HG03103 (cell line): Measurements from ENCODE around the gene SCGB1C2.
"Not testable (repeated sequence)": the region's sequence is repeated elsewhere in the genome, so short reads cannot be mapped to it uniquely, and the experiment has no call there.

ENCODE experiments used
- ATAC-seq: cut with Tn5 transposase; IDR thresholded peaks from one replicate; pipeline ENCODE4 v1.9.1; 2021; ENCODE audit warnings: low read depth; ENCODE audit not compliant: unreplicated experiment

Gene SCGB1C2

GRCh38 chr17:165939-166338 is 28.6 kb downstream of the SCGB1C2 start:
- ATAC-seq = no peak

- ATAC-seq = not testable (repeated sequence)
Observed at GRCh38 chr17:168614-169013, 31.2 kb downstream of the SCGB1C2 start.

- no peak for ATAC-seq
Observed at GRCh38 chr17:170130-170670, 32.8 kb downstream of the SCGB1C2 start.

GRCh38 chr17:171871-172270 is 34.5 kb downstream of the SCGB1C2 start:
- no peak for ATAC-seq

GRCh38 chr17:172401-172800 is 35.0 kb downstream of the SCGB1C2 start:
- no peak for ATAC-seq

- no peak for ATAC-seq
Observed at GRCh38 chr17:173166-173911, 36.0 kb downstream of the SCGB1C2 start.

GRCh38 chr17:177155-177554 is 39.8 kb downstream of the SCGB1C2 start:
- ATAC-seq = no peak

- ATAC-seq = no peak
Observed at GRCh38 chr17:177762-178161, 40.4 kb downstream of the SCGB1C2 start.

GRCh38 chr17:178292-179065 is 41.1 kb downstream of the SCGB1C2 start:
- ATAC-seq = no peak

- ATAC-seq = no peak
Observed at GRCh38 chr17:179066-179432, 41.7 kb downstream of the SCGB1C2 start.

- no peak for ATAC-seq
Observed at GRCh38 chr17:179781-180380, 42.5 kb downstream of the SCGB1C2 start.

- no peak for ATAC-seq
Observed at GRCh38 chr17:180381-181244, 43.2 kb downstream of the SCGB1C2 start.

GRCh38 chr17:181245-182049 is 44.1 kb downstream of the SCGB1C2 start, which contains the start of gene DOC2B:
TSS of gene DOC2B (minus strand) at chr17:181650. CDS start at chr17:181479, 171 bp downstream.
- ATAC-seq = no peak

GRCh38 chr17:182050-182751 is 44.8 kb downstream of the SCGB1C2 start:
- ATAC-seq = no peak

- ATAC-seq = no peak
Observed at GRCh38 chr17:183021-183420, 45.7 kb downstream of the SCGB1C2 start.

GRCh38 chr17:185445-186138 is 48.2 kb downstream of the SCGB1C2 start:
- ATAC-seq = no peak

- ATAC-seq = no peak
Observed at GRCh38 chr17:187130-187529, 49.8 kb downstream of the SCGB1C2 start.
